IMR-90 (cell line): ENCODE data around the gene C10orf90. TPM values are rescaled to one million over a fixed set of nuclear protein-coding genes. Genes with fewer than 3 reads are reported as not detected.

Experiments used
- ATAC-seq: fragments of 200-7000 bp; cut with Tn5 transposase; 2 replicates; pipeline ENCODE4 v1.9.1; 2020; ENCODE audit warnings: low read depth, mild to moderate bottlenecking, moderate library complexity
- BruUV-seq: library from RNA; stranded (reverse); fragments of 400-500 nt; replicated peaks from 2 replicates; lab custom pipeline; 2021; lab: Mats Ljungman, UMichigan
- CTCF ChIA-PET: fragments of 300-600 bp; formaldehyde crosslinking; extraction: SDS; loops from one replicate; lab custom pipeline; 2021; ENCODE audit warnings: antibody characterized with exemption; lab: Yijun Ruan, JAX
- POLR2A ChIA-PET: fragments of 300-600 bp; sonication (Branson Sonifier 250); formaldehyde crosslinking; loops from one replicate; lab custom pipeline; 2022; ENCODE audit warnings: antibody characterized with exemption; ENCODE audit not compliant: unreplicated experiment; lab: Charles Lee
- DNase-seq: peaks from one replicate; pipeline ENCODE4 v3.0.0; 2013
- H2AFZ ChIP-seq: replicated peaks from 2 replicates; pipeline ENCODE3; 2013; ENCODE audit warnings: low read length, mild to moderate bottlenecking; ENCODE audit not compliant: poor library complexity
- H2AK5ac ChIP-seq: 2 replicates; pipeline ENCODE4 v1.6.1; 2013; ENCODE audit warnings: low read depth, low read length, inconsistent platforms
- H2AK9ac ChIP-seq: replicated peaks from 2 replicates; pipeline ENCODE3; 2013; ENCODE audit warnings: mild to moderate bottlenecking, low read depth, low read length, moderate library complexity; ENCODE audit not compliant: poor library complexity
- H2BK120ac ChIP-seq: 2 replicates; pipeline ENCODE4 v1.6.1; 2013; ENCODE audit warnings: low read depth, low read length, inconsistent platforms
- H2BK15ac ChIP-seq: 3 replicates; pipeline ENCODE4 v1.6.1; 2013; ENCODE audit warnings: low read depth, low read length, inconsistent platforms
- H2BK20ac ChIP-seq: 2 replicates; pipeline ENCODE4 v1.6.1; 2013; ENCODE audit warnings: low read depth, mild to moderate bottlenecking, inconsistent platforms, low read length, moderate library complexity
- H2BK5ac ChIP-seq: 2 replicates; pipeline ENCODE4 v1.6.1; 2013; ENCODE audit warnings: mild to moderate bottlenecking, low read depth, low read length, inconsistent platforms; ENCODE audit not compliant: poor library complexity, severe bottlenecking
- H3K14ac ChIP-seq: replicated peaks from 2 replicates; pipeline ENCODE4 v1.6.1; 2013; ENCODE audit warnings: low read depth, low read length, inconsistent platforms
- H3K18ac ChIP-seq: 2 replicates; pipeline ENCODE4 v1.6.1; 2013; ENCODE audit warnings: low read depth, low read length, control low read depth
- H3K23ac ChIP-seq: 2 replicates; pipeline ENCODE4 v1.6.1; 2013; ENCODE audit warnings: low read depth, low read length, inconsistent platforms
- H3K27ac ChIP-seq: 2 replicates; pipeline ENCODE4 v1.5.1; 2013; ENCODE audit warnings: mild to moderate bottlenecking, control low read depth, low read length; ENCODE audit not compliant: insufficient read depth
- H3K27me3 ChIP-seq: 2 replicates; pipeline ENCODE4 v1.6.1; 2013; ENCODE audit warnings: low read length; ENCODE audit not compliant: control insufficient read depth, insufficient read depth
- H3K36me3 ChIP-seq: 2 replicates; pipeline ENCODE4 v1.6.1; 2013; ENCODE audit warnings: low read length, mixed read lengths; ENCODE audit not compliant: control insufficient read depth, insufficient read depth
- H3K4ac ChIP-seq: 2 replicates; pipeline ENCODE4 v1.6.1; 2013; ENCODE audit warnings: low read depth, low read length, inconsistent platforms
- H3K4me1 ChIP-seq: 2 replicates; pipeline ENCODE4 v1.6.1; 2013; ENCODE audit warnings: low read length, mixed read lengths; ENCODE audit not compliant: control insufficient read depth, insufficient read depth
- H3K4me2 ChIP-seq: 2 replicates; pipeline ENCODE4 v1.6.1; 2013; ENCODE audit warnings: low read depth, mild to moderate bottlenecking, control low read depth, low read length, moderate library complexity
- H3K4me3 ChIP-seq: 2 replicates; pipeline ENCODE4 v1.5.1; 2013; ENCODE audit warnings: low read depth, mild to moderate bottlenecking, control low read depth, low read length, moderate library complexity; ENCODE audit not compliant: insufficient read depth
- H3K56ac ChIP-seq: 2 replicates; pipeline ENCODE4 v1.6.1; 2013; ENCODE audit warnings: low read length, inconsistent platforms; ENCODE audit not compliant: insufficient read depth; ENCODE audit errors: extremely low read depth
- H3K79me1 ChIP-seq, 2 experiments: 2 replicates each; pipeline ENCODE4 v1.6.1; 2013; ENCODE audit warnings: low read length in 2 of 2, inconsistent platforms in 1 of 2, low read depth in 1 of 2
- H3K9ac ChIP-seq: 2 replicates; pipeline ENCODE4 v1.6.1; 2013; ENCODE audit warnings: low read depth, low read length, control low read depth
- H3K9me1 ChIP-seq: 2 replicates; pipeline ENCODE4 v1.6.1; 2013; ENCODE audit warnings: low read length, inconsistent platforms; ENCODE audit not compliant: insufficient read depth
- H3K9me3 ChIP-seq: 2 replicates; pipeline ENCODE4 v1.6.1; 2013; ENCODE audit warnings: low read length; ENCODE audit not compliant: control insufficient read depth, insufficient read depth
- H4K20me1 ChIP-seq: 2 replicates; pipeline ENCODE4 v1.6.1; 2013; ENCODE audit warnings: low read length, inconsistent platforms; ENCODE audit not compliant: insufficient read depth
- H4K5ac ChIP-seq: 2 replicates; pipeline ENCODE4 v1.6.1; 2013; ENCODE audit warnings: mild to moderate bottlenecking, low read depth, low read length, control low read depth
- H4K8ac ChIP-seq, 2 experiments: 2 replicates each; pipeline ENCODE4 v1.6.1; 2013; ENCODE audit warnings: low read depth in 2 of 2, low read length in 2 of 2, control low read depth in 1 of 2, inconsistent platforms in 1 of 2
- H4K91ac ChIP-seq: 2 replicates; pipeline ENCODE4 v1.6.1; 2013; ENCODE audit warnings: low read depth, low read length, inconsistent platforms; ENCODE audit not compliant: insufficient read depth
- BHLHE40 ChIP-seq: fragments of 150-350 bp; IDR thresholded peaks from 2 replicates; pipeline ENCODE4 v1.6.1; 2016; ENCODE audit warnings: mild to moderate bottlenecking, low read depth, low read length
- CEBPB ChIP-seq: IDR thresholded peaks from 2 replicates; pipeline ENCODE4 v1.6.1; 2012; ENCODE audit warnings: low read depth, low read length, improper control_type of control experiment
- CHD1 ChIP-seq: IDR thresholded peaks from 2 replicates; pipeline ENCODE4 v1.6.1; 2012; ENCODE audit warnings: low read depth, low read length, improper control_type of control experiment
- FOS ChIP-seq: fragments of 150-350 bp; IDR thresholded peaks from 2 replicates; pipeline ENCODE4 v1.6.1; 2016; ENCODE audit warnings: low read depth, low read length
- MAFK ChIP-seq: IDR thresholded peaks from 2 replicates; pipeline ENCODE4 v1.6.1; 2012; ENCODE audit warnings: low read depth, low read length, improper control_type of control experiment
- MAZ ChIP-seq: IDR thresholded peaks from 2 replicates; pipeline ENCODE4 v1.6.1; 2012; ENCODE audit warnings: low read depth, mild to moderate bottlenecking, low read length, improper control_type of control experiment, moderate library complexity, borderline replicate concordance
- MXI1 ChIP-seq: IDR thresholded peaks from 2 replicates; pipeline ENCODE4 v1.6.1; 2012; ENCODE audit warnings: low read depth, mild to moderate bottlenecking, low read length, moderate library complexity, borderline replicate concordance
- NFE2L2 ChIP-seq: fragments of 150-350 bp; IDR thresholded peaks from 2 replicates; pipeline ENCODE4 v1.6.1; 2016; ENCODE audit warnings: low read depth, mild to moderate bottlenecking, low read length
- POLR2A ChIP-seq: IDR thresholded peaks from 2 replicates; pipeline ENCODE4 v1.6.1; 2012; ENCODE audit warnings: mild to moderate bottlenecking, low read depth, low read length
- RAD21 ChIP-seq: IDR thresholded peaks from 2 replicates; pipeline ENCODE4 v1.6.1; 2012; ENCODE audit warnings: low read length, improper control_type of control experiment
- RCOR1 ChIP-seq: IDR thresholded peaks from 2 replicates; pipeline ENCODE4 v1.6.1; 2012; ENCODE audit warnings: mild to moderate bottlenecking, low read length, improper control_type of control experiment; ENCODE audit not compliant: insufficient replicate concordance
- RFX5 ChIP-seq: IDR thresholded peaks from 2 replicates; pipeline ENCODE4 v1.8.0; 2012; ENCODE audit warnings: low read depth, mild to moderate bottlenecking, low read length, moderate library complexity
- SMC3 ChIP-seq: fragments of 150-350 bp; IDR thresholded peaks from 2 replicates; pipeline ENCODE4 v1.6.1; 2016; ENCODE audit warnings: low read depth, mild to moderate bottlenecking, antibody characterized with exemption, low read length, moderate library complexity
- WGBS, 2 experiments: methylation state at CpG; one replicate each; pipeline versions ENCODE4 v1.1.5 to v1.1.7; 2013; ENCODE audit warnings: missing lambda C conversion rate in 2 of 2; ENCODE audit not compliant: insufficient read length in 1 of 2; ENCODE audit errors: extremely low coverage in 2 of 2; 5-methylcytosine and 5-hydroxymethylcytosine counted together
- dilution Hi-C: fragments of 300-500 bp; cut with HindIII; formaldehyde crosslinking; loops from one replicate; pipeline ENCODE4 v1.14.3; 2018; ENCODE audit warnings: low sequenced_read_pairs; ENCODE audit not compliant: unreplicated experiment
- in situ Hi-C: fragments of 300-500 bp; cut with MboI; formaldehyde crosslinking; loops from 3 replicates; pipeline ENCODE4 v1.14.3; 2019; ENCODE audit warnings: low sequenced_read_pairs, inconsistent platforms, mixed read lengths
- intact Hi-C: fragments of 100-400 bp; cut with micrococcal nuclease; formaldehyde crosslinking; loops from 2 replicates; pipeline ENCODE4 v1.10.0; 2022
- polyA plus RNA-seq, 3 experiments: library from polyadenylated mRNA; depleted of rRNA; stranded (reverse); fragments of >200 nt; gene quantifications; 2 replicates each; pipeline ENCODE4 v1.2.3, GENCODE V29; 2012; ENCODE audit warnings: low replicate concordance in 1 of 3
- total RNA-seq: library from RNA; depleted of rRNA; stranded (reverse); fragments of >200 nt; gene quantifications from 2 replicates; pipeline ENCODE4 v1.2.3, GENCODE V29; 2012
- TF ChIP-seq, protein P1 (sequence below): fragments of 150-350 bp; IDR thresholded peaks from 2 replicates; pipeline ENCODE4 v1.6.1; 2016; ENCODE audit warnings: low read depth, mild to moderate bottlenecking, low read length, moderate library complexity, borderline replicate concordance
- TF ChIP-seq, protein P2 (sequence below): conservative IDR thresholded peaks from 2 replicates; pipeline ENCODE4 v1.5.1; 2012; ENCODE audit warnings: mild to moderate bottlenecking, low read depth, low read length, improper control_type of control experiment
- TF ChIP-seq, protein P3 (sequence below): fragments of 150-350 bp; IDR thresholded peaks from 2 replicates; pipeline ENCODE4 v1.6.1; 2017; ENCODE audit warnings: mild to moderate bottlenecking, antibody characterized with exemption, low read length, low read depth

The C10orf90 gene
- total and polyA plus RNA-seq, 2 of the 4 experiments (the other 2 are of a cell fraction): 0.05 to 0.18 TPM

DNA sequence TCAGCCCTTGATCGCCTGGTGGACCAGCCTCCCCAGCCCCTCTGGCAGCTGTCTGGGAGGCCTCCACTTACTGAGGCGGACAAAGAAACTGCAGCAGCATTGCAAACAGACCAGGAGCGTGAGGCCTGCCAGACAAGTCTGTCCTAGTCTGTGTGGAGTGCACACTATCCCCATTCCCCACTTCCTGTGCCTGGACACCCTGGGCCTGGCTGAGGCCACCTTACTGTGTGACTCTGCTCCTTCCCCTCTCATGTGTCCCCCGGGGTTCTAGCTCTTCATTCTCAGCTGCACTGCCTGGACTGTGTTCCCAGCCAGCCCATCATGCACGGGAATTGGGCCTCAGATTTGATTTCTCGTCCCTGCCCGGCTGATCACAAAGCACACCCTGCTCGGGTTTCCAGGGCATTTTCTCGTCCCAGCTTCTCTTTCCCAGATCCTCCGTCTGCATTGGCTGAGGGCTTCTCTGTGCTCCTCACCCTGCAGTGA is 16.7 kb upstream of the C10orf90 start:
- Histone ChIP-seq H3K79me1 (no peaks in the 10 kb centered on the region), H3K23ac (no peak overlapping the region), H3K4me3 (no peak overlapping the region), H2BK120ac (no peak overlapping the region), H3K4me1 (no peaks in the 10 kb centered on the region), H4K8ac (no peak overlapping the region), H3K14ac (no peak overlapping the region), H3K36me3 (no peaks in the 10 kb centered on the region), H3K9me1 (no peaks in the 10 kb centered on the region), H2AK9ac (no peak overlapping the region), H2AFZ (no peak overlapping the region), H4K5ac (no peak overlapping the region), H3K27me3 (no peaks in the 10 kb centered on the region), H3K27ac (no peak overlapping the region), H3K9ac (no peak overlapping the region), H4K91ac (no peak overlapping the region), H3K4ac (no peak overlapping the region), H2BK5ac (no peak overlapping the region), H4K20me1 (no peaks in the 10 kb centered on the region), H3K56ac (no peak overlapping the region), H2BK15ac (no peak overlapping the region), H3K4me2 (no peak overlapping the region), H3K9me3 (peaks cover 4% of the 10 kb centered on the region; the same call in 1 of the 2 replicates), H3K18ac (no peak overlapping the region), H2BK20ac (no peak overlapping the region), H2AK5ac (no peak overlapping the region)
- ATAC-seq (no peak), DNase-seq (no peak)
- no TSS peak for BruUV-seq
- ChIA-PET CTCF (no interaction called here), POLR2A (no interaction called here)
- dilution Hi-C loops: no loop called here
- intact Hi-C loops: no loop called here
- in situ Hi-C loops: no loop called here
- no peak for TF ChIP-seq CHD1
- TF ChIP-seq MXI1: no peak
- no peak for TF ChIP-seq SMC3
- TF ChIP-seq RAD21: no peak
- TF ChIP-seq BHLHE40: no peak
- TF ChIP-seq CEBPB: no peak
- no peak for TF ChIP-seq RCOR1
- TF ChIP-seq MAFK: no peak
- TF ChIP-seq, protein P1, sequence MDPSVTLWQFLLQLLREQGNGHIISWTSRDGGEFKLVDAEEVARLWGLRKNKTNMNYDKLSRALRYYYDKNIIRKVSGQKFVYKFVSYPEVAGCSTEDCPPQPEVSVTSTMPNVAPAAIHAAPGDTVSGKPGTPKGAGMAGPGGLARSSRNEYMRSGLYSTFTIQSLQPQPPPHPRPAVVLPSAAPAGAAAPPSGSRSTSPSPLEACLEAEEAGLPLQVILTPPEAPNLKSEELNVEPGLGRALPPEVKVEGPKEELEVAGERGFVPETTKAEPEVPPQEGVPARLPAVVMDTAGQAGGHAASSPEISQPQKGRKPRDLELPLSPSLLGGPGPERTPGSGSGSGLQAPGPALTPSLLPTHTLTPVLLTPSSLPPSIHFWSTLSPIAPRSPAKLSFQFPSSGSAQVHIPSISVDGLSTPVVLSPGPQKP: no peak
- TF ChIP-seq MAZ: no peak
- TF ChIP-seq FOS: no peak
- TF ChIP-seq POLR2A: no peak
- TF ChIP-seq RFX5: no peak
- no peak for TF ChIP-seq NFE2L2
- TF ChIP-seq, protein P2, sequence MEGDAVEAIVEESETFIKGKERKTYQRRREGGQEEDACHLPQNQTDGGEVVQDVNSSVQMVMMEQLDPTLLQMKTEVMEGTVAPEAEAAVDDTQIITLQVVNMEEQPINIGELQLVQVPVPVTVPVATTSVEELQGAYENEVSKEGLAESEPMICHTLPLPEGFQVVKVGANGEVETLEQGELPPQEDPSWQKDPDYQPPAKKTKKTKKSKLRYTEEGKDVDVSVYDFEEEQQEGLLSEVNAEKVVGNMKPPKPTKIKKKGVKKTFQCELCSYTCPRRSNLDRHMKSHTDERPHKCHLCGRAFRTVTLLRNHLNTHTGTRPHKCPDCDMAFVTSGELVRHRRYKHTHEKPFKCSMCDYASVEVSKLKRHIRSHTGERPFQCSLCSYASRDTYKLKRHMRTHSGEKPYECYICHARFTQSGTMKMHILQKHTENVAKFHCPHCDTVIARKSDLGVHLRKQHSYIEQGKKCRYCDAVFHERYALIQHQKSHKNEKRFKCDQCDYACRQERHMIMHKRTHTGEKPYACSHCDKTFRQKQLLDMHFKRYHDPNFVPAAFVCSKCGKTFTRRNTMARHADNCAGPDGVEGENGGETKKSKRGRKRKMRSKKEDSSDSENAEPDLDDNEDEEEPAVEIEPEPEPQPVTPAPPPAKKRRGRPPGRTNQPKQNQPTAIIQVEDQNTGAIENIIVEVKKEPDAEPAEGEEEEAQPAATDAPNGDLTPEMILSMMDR: no peak
- TF ChIP-seq, protein P3, sequence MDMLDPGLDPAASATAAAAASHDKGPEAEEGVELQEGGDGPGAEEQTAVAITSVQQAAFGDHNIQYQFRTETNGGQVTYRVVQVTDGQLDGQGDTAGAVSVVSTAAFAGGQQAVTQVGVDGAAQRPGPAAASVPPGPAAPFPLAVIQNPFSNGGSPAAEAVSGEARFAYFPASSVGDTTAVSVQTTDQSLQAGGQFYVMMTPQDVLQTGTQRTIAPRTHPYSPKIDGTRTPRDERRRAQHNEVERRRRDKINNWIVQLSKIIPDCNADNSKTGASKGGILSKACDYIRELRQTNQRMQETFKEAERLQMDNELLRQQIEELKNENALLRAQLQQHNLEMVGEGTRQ: no peak
- 19% methylated on average over 5 of the region's 10 CpGs; no CpG with 5 or more reads in 1 of the 2 experiments for WGBS, 2 experiments
